Right lobe of liver (tissue), 6 donors: ENCODE results near the gene GRIK2. TPM values are rescaled to one million over a fixed set of nuclear protein-coding genes. Genes with fewer than 3 reads are reported as not detected.

Source experiments
- ATAC-seq, 4 donors: fragments of 200-7000 bp; cut with Tn5 transposase; one replicate each; pipeline ENCODE4 v1.9.1; 2020; ENCODE audit warnings: mild to moderate bottlenecking in 4 of 4, moderate library complexity in 4 of 4
- DNase-seq, 3 donors: peaks; one replicate each; pipeline ENCODE4 v3.0.0-alpha.2; 2020
- H3K27ac ChIP-seq, 3 donors: fragments of 200-600 bp; one replicate each; pipeline ENCODE4 v1.8.0; 2022
- H3K27me3 ChIP-seq, 2 donors: fragments of 200-600 bp; one replicate each; pipeline ENCODE4 v1.8.0; 2022
- H3K36me3 ChIP-seq, 4 donors: fragments of 200-600 bp; sonication (generic) in 1 of 4; one replicate each; pipeline versions ENCODE4 v1.5.1 to v1.8.0; 2017 to 2022; ENCODE audit warnings: control low read depth in 1 of 4
- H3K4me1 ChIP-seq, 4 donors: fragments of 200-600 bp; sonication (generic) in 1 of 4; one replicate each; pipeline versions ENCODE4 v1.5.1 to v1.8.0; 2017 to 2022; ENCODE audit warnings: control low read depth in 1 of 4
- H3K4me3 ChIP-seq, 3 donors: fragments of 200-600 bp; one replicate each; pipeline ENCODE4 v1.8.0; 2022
- H3K9me3 ChIP-seq, 4 donors: fragments of 200-600 bp; sonication (generic) in 1 of 4; one replicate each; pipeline versions ENCODE4 v1.5.1 to v1.8.0; 2017 to 2022; ENCODE audit warnings: control low read depth in 1 of 4
- CTCF ChIP-seq, 4 donors: fragments of 200-600 bp in 3 of 4; fragments of 450-650 bp in 1 of 4; IDR thresholded peaks; one replicate each; pipeline versions ENCODE4 v1.5.1 to v1.8.0; 2016 to 2022; ENCODE audit warnings: antibody characterized with exemption in 4 of 4, mild to moderate bottlenecking in 2 of 4
- POLR2A ChIP-seq: fragments of 450-650 bp; IDR thresholded peaks from one replicate; pipeline ENCODE4 v1.6.1; 2017; ENCODE audit warnings: antibody characterized with exemption, mild to moderate bottlenecking
- WGBS: methylation state at CpG from one replicate; pipeline ENCODE4 v1.1.6; 2018; ENCODE audit warnings: low coverage, low lambda C conversion rate; ENCODE audit not compliant: insufficient coverage; ENCODE audit errors: missing lambda C conversion rate; 5-methylcytosine and 5-hydroxymethylcytosine counted together
- intact Hi-C, 2 donors: fragments of 100-400 bp; cut with DNase I; formaldehyde crosslinking; loops; one replicate each; pipeline versions ENCODE4 v1.11.2 to v1.14.1; 2022
- total RNA-seq, 6 experiments: library from RNA; depleted of rRNA in 2 of 6; stranded (reverse); fragments of >200 nt in 2 of 6; fragmentation: NEBNext Ultra II Directional in 3 of 6; extraction: Animal tissue kit (Norgen Biotek cat#: 25700) in 3 of 6; gene quantifications; one replicate each; pipeline versions ENCODE4 v1.1.0 to v1.2.4, GENCODE V29; 2016 to 2023
- donor health status: DM: no; HTN: yes; CAD: no.
- donor health status: DM: no; HTN: no; CAD: no.
- donor health status: DM: no; HTN: no; CAD: no.
- donor health status: DM: no; HTN: yes; CAD: no.
- donor health status: DM: no; HTN: yes; CAD: no.

GRIK2 gene
- total RNA-seq, 6 experiments from 2014 or later, result 0.04 to 0.24 (median 0.09) TPM; not detected in 3

- intact Hi-C loops, result no loop called here
- H3K9me3 ChIP-seq, result no peaks in the 10 kb centered on the region
- no peak overlapping the region for H3K27ac ChIP-seq
- ATAC-seq, result no peak
- no peaks in the 10 kb centered on the region for H3K27me3 ChIP-seq
- TF ChIP-seq CTCF (IDR thresholded peaks at IDR 0.05) (no peak), POLR2A (no peak)
- H3K4me3 ChIP-seq, result no peak overlapping the region
- no peaks in the 10 kb centered on the region for H3K36me3 ChIP-seq
- WGBS, result 44% methylated on average over 4 of the region's 4 CpGs
- DNase-seq, result no peak
- H3K4me1 ChIP-seq, result no peaks in the 10 kb centered on the region
Observed at GRCh38 chr6:101453221-101453620, 59.7 kb downstream of the GRIK2 start.

- 61% methylated on average over 3 of the region's 3 CpGs for WGBS
- Histone ChIP-seq H3K9me3 (no peaks in the 10 kb centered on the region), H3K27me3 (no peaks in the 10 kb centered on the region), H3K4me3 (no peak overlapping the region), H3K27ac (no peak overlapping the region), H3K36me3 (no peaks in the 10 kb centered on the region), H3K4me1 (no peaks in the 10 kb centered on the region)
- DNase-seq, result no peak
- no peak for ATAC-seq
- TF ChIP-seq CTCF (IDR thresholded peaks at IDR 0.05) (no peak), POLR2A (no peak)
- intact Hi-C loops, result no loop called here
Observed at GRCh38 chr6:101454106-101454676, 60.7 kb downstream of the GRIK2 start.

- no peak overlapping the region for H3K27ac ChIP-seq
- ATAC-seq (no peak), DNase-seq (no peak)
- H3K9me3 ChIP-seq, result no peaks in the 10 kb centered on the region
- WGBS, result 60% methylated on average over 2 of the region's 2 CpGs
- no peaks in the 10 kb centered on the region for H3K4me1 ChIP-seq
- H3K4me3 ChIP-seq, result no peak overlapping the region
- H3K36me3 ChIP-seq, result no peaks in the 10 kb centered on the region
- intact Hi-C loops, result no loop called here
- no peak for TF ChIP-seq CTCF (IDR thresholded peaks at IDR 0.05)
- no peak for TF ChIP-seq POLR2A
- no peaks in the 10 kb centered on the region for H3K27me3 ChIP-seq
Observed at GRCh38 chr6:101458336-101458735, 64.8 kb downstream of the GRIK2 start.

GRCh38 chr6:101458826-101459225, 65.3 kb downstream of the GRIK2 start:
- no peak for DNase-seq
- TF ChIP-seq CTCF (IDR thresholded peaks at IDR 0.05), result no peak
- TF ChIP-seq POLR2A, result no peak
- Histone ChIP-seq H3K9me3 (no peaks in the 10 kb centered on the region), H3K27ac (no peak overlapping the region), H3K4me3 (no peak overlapping the region), H3K4me1 (no peaks in the 10 kb centered on the region), H3K36me3 (no peaks in the 10 kb centered on the region), H3K27me3 (no peaks in the 10 kb centered on the region)
- intact Hi-C loops, result no loop called here
- 63% methylated on average over 2 of the region's 2 CpGs for WGBS
- ATAC-seq, result no peak

GRCh38 chr6:101462576-101462975, 69.1 kb downstream of the GRIK2 start:
- H3K9me3 ChIP-seq, result no peaks in the 10 kb centered on the region
- H3K27me3 ChIP-seq, result no peaks in the 10 kb centered on the region
- WGBS, result 41% methylated on average over 2 of the region's 2 CpGs
- no peak for DNase-seq
- no peaks in the 10 kb centered on the region for H3K4me1 ChIP-seq
- TF ChIP-seq POLR2A (no peak), CTCF (IDR thresholded peaks at IDR 0.05) (no peak)
- no peaks in the 10 kb centered on the region for H3K36me3 ChIP-seq
- H3K4me3 ChIP-seq, result no peak overlapping the region
- no peak overlapping the region for H3K27ac ChIP-seq
- intact Hi-C loops, result no loop called here
- ATAC-seq, result no peak
